Activated T-cell treated with anti-CD3 and anti-CD28 coated beads, Interleukin-2, amount 50 U/mL, for 1 hour (primary cell): ENCODE measurements around the gene NEU3.
"Not testable (repeated sequence)": the region's sequence is repeated elsewhere in the genome, so short reads cannot be mapped to it uniquely, and the experiment has no call there.

Source experiments
- DNase-seq: peaks from one replicate; pipeline ENCODE4 v3.0.0-alpha.2; 2020

The NEU3 gene, protein sequence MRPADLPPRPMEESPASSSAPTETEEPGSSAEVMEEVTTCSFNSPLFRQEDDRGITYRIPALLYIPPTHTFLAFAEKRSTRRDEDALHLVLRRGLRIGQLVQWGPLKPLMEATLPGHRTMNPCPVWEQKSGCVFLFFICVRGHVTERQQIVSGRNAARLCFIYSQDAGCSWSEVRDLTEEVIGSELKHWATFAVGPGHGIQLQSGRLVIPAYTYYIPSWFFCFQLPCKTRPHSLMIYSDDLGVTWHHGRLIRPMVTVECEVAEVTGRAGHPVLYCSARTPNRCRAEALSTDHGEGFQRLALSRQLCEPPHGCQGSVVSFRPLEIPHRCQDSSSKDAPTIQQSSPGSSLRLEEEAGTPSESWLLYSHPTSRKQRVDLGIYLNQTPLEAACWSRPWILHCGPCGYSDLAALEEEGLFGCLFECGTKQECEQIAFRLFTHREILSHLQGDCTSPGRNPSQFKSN

DNA sequence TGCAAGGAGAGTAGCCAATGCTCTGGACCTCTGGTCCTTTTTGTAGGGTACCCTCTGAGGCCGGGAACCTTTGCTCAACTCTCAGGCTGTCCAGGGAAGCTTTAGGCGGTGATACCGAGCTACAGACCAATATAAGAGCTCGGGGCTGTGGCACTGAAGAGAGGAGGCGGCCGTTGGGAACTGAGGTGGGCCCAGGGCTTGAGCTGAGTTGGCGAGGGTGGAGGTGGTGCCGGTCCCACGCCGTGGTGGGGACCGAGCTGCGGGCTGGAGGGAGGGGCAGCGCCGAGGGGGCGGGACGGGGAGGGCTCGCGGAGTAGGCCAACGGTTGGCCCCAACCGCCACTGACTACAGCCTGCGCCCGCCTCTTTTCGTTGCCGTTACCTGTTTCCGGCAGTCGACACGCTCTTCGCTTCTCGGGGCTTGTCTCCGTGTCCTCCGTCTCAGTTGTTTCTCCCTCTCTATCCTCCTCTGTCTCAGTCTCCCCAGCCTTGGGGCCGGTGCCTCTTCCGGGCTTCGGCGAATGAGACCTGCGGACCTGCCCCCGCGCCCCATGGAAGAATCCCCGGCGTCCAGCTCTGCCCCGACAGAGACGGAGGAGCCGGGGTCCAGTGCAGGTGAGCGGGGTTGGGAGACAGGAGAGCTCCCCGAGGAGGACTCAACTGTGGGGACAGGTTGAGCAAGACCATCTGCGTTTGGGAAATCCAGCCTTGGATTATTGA is at the start of gene NEU3:
TSS of gene NEU3 (plus strand) at position 393 of the 719 bp plus-strand sequence. CDS start at position 521, 128 bp downstream.
- peak; percentile 83 for DNase-seq

DNA sequence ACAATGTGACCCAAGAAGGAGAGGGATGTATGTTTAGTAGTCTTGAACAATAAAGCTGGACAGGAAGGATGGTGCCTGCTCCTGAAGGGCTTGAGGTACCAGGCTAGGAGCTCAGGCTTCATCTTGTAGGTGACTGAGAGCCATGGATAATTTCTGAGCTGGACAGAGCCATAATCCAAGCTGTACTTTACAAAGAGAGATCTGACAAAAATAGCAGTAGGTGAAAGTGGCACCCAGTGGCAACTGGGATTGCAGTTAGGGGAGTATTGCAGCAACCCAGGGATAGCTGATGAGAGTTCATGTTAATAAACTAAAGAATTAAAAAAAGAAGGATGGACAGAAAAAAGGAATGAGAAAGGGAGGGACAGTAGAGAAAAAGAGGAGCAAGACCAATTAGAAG is 47.2 kb upstream of the NEU3 start:
- DNase-seq, result no peak

DNA sequence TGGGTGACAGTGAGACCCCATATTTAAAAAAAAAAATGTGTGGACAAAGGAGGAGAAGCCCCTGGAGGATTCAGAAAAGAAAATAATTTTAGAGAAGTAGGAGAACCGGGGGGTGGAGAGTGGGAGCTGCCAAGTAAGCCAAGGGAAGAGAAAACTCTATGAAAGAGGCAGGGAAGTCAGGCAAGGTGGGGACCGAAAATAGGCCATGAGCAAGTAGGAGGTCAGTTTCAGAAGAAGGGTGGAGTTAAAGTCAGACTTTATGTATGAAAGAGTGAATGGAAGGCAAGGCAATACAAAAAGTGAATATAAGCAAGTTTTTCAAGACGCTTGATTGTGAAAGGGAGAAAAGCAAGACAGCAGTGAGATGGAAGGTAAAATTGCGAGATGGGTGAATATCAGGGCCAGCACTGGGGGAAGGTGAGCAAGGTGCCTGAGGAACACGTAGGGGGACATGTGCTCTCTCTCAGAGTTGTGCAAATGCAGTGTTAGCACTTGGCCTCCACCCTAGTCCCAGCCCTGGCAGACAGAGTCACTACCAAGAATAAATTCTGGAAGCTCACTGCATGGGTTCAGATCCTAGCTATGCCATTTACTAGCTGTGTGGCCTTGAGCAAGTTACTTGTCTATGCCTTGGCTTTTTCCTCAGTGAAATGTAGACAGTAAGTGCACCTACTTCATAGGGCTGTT is 46.5 kb upstream of the NEU3 start:
- DNase-seq, result no peak

GRCh38 chr11:74948546-74948897 is 40.2 kb upstream of the NEU3 start:
- no peak for DNase-seq

DNA sequence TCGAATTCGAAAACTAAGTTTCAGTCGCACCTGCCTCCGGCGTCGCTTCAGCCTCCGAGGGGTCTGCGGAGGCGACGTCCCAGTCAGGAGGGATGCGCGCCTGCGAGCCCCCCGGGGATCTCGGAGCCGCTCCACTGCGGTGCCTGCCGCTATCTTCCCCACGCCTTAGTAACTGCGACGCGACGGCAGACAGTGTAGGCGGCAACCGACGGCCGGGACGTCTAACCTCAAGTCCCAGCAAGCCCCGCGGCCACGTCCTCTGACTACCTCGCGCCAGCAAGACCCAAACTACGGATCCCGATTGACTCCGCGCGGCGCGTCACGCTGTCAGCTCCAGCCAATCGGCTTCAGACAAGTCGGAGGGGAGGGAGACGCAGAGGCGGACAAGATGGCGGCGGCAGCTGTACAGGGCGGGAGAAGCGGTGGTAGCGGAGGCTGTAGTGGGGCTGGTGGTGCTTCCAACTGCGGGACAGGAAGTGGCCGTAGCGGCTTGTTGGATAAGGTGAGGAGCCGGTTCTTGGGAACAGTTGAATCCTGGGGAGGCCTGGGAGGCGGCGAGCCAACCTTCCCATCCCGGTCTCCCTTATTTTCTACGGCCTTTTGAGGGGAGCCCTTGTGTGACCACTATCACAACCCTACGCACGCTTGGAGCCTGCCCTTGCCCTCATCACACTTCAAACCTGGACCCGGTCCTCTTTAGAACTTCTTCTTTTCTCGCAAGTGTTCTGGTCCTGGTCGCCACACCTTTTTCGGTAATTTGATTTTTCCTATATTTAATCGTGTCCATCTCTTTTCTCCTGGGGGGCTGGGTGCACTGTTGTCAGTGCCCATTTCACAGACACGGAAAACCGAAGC is 39.6 kb upstream of the NEU3 start, which contains the start of the genes SPCS2 and XRRA1:
TSS of gene SPCS2 (plus strand) at position 369 of the 855 bp plus-strand sequence. CDS start at position 389, 20 bp downstream.
TSS of gene XRRA1 (minus strand) at position 194 of the 855 bp plus-strand sequence. CDS start 8,213 bp downstream, outside the sequence.
- DNase-seq, result peak; percentile 95

GRCh38 chr11:74949753-74950137 is 39.0 kb upstream of the NEU3 start:
- DNase-seq, result no peak

DNA sequence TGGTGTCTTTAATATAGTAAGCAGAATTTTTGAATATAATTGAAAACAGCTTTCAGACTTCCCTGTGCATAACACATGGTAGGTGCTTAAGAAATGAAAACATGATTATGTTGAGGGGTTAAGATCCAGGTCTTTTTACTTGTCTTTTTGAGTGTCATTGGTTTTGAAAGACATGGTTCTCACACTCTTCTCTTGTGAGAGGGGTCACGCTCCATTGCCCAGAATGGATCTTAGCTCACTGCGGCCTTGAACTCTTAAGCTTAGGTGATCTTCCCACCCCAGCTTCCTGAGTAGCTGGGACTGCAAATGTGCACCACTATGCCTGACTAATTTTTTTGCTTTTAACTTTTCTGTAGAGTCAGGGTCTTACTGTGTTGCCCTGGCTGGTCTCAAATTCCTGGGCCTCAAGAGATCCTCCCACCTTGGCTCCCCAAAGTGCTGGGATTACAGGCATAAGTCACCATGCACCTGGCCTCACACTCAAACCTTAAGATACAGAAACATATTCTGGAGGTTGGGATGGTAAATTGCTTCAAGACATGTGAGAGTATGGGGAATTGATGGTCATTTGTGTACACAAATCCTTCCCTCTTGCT is 38.3 kb upstream of the NEU3 start:
- DNase-seq, result no peak

- no peak for DNase-seq
These were observed 37.5 kb upstream of the NEU3 start for GRCh38 chr11:74951226-74951625.

DNA sequence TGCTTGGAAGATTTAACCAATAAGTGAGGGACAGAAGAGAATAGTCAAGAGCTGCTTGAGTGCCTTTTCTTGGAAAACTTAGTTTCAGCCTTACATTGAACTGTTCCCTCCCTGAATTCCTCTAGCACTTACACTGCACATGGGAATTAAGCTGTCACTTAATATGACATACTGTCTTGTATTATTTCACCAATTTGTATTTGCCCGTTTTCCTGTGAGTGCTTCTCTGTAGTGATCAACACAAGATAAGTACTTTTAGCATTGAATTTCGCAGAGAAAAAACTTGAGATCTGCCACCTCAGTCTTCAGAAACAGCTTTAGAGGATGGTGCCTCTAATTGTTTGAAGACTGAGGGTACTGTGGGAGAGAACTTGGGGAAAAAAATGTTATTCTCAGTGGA is 36.0 kb upstream of the NEU3 start:
- no peak for DNase-seq

DNA sequence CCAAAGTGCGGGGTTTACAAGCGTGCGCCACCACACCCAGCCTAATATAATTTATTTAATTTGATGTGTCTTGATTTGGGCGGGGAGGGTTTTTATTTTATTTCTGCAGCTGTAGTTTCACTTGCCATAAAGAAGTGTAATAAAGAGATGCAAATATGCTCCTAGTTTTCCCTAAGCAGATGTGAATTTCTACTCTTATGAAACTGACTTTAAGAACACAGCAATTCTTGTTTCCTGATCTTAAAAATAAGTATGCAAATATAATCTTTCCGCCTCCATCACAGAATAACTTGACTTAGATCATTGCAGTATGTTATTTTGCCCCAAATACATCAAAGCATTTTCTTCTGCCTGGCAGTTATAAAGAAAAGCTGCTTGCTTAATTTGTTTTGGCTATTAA is 35.3 kb upstream of the NEU3 start:
- no peak for DNase-seq

DNA sequence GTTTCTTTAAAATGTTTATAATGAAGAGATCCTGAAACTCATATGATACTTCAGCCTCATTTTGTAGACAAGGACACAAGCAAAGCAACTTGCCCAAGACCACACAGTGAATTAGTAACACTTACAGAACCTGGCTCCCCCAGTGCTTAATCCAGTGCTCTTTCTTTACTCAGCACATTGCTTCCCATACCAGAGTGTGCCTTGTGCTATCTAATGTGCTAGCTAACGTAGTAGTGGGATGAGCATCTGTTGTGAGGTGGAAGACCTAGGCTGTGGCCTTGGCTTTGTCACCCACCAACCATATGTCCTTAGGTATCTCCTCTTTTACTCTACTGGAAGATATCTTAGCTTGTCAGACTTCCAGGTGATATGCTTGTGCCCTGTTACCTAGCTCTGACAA is 34.5 kb upstream of the NEU3 start:
- no peak for DNase-seq

DNA sequence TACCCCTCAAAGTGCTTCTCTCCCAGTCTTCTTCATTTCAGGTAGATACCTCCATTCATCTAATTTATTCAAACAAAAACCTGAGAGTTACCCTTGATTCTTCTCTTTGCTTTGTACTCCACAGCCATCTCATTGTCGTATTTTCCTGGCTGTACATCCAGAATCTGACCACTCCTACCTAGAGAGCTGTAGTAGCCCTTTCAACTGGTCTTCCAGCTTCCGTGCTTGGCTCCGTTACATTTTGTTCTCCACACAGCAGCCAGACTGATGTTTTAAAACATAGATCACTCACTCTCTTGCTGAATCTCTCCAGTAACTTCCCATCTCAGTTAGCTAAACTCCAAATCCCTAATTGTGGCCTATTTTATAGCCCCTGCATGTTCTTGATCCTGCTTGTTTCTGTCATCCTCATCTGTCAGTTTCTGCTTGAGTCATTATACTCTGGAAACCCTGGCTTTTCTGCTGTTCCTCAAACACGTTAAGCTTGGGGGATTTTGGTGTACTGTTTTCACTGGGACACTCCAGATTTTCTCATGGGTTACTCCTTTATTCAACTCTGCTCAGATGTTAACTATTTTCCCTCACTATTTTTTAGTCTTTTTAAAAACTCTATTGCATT is 32.2 kb upstream of the NEU3 start:
- DNase-seq, result no peak

- no peak for DNase-seq
These were observed 30.6 kb upstream of the NEU3 start for GRCh38 chr11:74957937-74958629.

GRCh38 chr11:74960128-74960527 is 28.6 kb upstream of the NEU3 start:
- DNase-seq, result not testable (repeated sequence)

DNA sequence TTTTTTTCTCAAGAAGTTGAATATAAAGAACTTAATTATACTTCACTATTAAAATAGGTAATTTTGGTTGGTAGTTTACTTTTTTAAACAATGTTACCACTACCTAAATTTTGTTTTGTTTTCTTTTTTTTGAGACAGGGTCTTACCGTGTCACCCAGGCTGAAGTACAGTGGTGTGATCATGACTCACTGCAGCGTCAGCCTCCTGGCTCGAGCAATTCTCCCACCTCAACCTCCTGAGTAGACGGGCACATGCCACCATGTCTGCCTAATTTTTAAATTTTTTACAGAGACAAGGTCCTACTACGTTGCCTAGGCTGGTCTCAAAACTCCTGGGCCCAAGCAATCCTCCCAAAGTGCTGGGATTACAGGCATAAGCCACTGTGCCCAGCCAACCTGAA is 22.1 kb upstream of the NEU3 start:
- DNase-seq, result no peak

DNA sequence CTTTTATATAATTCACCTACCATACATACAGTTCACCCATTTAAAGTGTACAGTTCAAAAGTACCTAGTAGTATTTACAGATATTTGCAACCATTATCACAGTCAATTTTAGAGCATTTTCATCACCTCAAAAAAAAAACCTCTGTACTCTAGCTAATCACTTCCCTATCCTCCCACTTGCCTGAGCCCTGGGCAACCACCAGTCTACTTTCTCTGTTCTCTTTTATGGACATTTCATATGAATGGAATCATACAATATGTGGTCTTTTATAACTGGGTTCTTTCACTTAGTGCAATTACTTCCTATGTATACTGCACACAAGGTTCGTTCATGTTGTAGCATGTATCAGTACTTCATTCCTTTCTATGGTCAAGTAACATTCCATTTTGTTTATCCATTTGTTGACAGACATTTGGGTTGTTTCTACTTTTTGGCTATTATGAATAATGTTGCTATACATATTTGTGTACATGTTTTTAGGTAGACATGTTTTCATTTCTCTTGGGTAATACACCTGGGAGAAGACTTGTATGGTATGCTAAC is 17.8 kb upstream of the NEU3 start:
- DNase-seq, result no peak

DNA sequence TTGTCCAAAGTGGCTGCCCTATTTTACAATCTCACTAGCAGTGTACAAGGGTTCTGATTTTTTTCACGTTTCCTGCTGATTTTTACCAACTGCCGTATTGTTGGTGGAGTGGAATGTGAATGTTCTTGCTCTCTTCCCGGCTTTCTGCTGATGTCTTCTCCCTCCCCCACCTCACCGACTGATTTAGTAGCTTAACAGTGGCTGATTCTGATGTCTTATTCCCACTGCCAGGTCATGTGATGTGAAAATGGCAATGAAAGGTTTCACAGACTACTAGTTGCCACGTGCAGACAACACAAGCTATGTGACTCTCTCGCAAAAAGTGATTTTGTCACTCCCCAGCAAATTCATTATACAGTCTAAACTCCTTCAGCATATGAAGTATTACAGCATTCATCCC is 17.3 kb upstream of the NEU3 start:
- no peak for DNase-seq

- DNase-seq, result no peak
These were observed 10.7 kb upstream of the NEU3 start for GRCh38 chr11:74978041-74978440.

- DNase-seq, result no peak
These were observed 8.1 kb upstream of the NEU3 start for GRCh38 chr11:74980634-74981033.

DNA sequence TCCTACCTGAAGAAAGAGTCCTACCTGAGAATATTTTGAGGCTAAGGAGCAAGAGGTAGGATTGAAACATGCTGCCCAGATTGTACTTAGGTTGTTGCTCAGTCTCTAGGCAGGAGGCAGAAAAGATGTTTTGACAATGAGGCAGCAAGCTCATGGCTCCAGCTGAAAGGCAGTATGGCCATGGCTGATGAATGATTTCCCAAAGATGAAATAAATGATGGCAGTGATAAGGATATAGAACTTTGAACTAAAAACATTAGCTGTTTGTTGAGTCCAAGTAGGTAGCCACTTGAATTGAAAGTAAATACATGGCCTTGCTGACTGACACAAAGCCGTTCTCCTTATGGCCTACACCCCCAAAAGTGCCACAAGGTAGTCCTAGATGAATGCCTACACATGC is 6.8 kb upstream of the NEU3 start:
- no peak for DNase-seq

DNA sequence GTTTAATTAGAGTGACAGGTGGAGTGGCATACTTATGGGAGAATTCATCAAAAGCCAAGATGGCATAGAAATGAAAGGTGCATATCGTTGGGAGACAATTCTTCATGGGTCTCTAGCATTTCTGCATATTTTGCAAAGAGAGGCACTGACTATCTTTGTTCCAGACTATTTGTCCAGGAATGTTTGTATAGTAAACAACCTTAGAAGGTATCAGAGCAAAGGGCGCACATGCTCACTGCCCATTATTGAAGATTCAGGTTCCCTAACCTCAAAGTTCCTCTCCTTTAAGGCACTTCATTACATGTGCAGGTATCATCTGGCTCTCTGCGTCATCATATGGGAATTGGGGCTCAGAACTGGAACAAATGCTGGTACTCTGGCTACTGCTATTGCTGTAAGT is 4.7 kb upstream of the NEU3 start:
- DNase-seq, result no peak
